GM12878 (cell line): Measurements from ENCODE around the gene C12orf60. TPM values are rescaled to one million over a fixed set of nuclear protein-coding genes. Genes with fewer than 3 reads are reported as not detected.

Experiments
- ATAC-seq: fragments of 200-7000 bp; cut with Tn5 transposase; 3 replicates; pipeline ENCODE4 v1.9.1; 2020; ENCODE audit warnings: mild to moderate bottlenecking, moderate library complexity
- BruUV-seq: library from RNA; stranded (reverse); fragments of 400-500 nt; replicated peaks from 2 replicates; lab custom pipeline; 2021; lab: Mats Ljungman, UMichigan
- CTCF ChIA-PET: fragments of 300-600 bp; sonication (Branson Sonifier 250); formaldehyde crosslinking; extraction: SDS; loops from one replicate; lab custom pipeline; 2021; ENCODE audit warnings: inconsistent platforms; lab: Yijun Ruan, JAX
- POLR2A ChIA-PET: fragments of 350-600 bp; formaldehyde crosslinking; extraction: SDS; loops from one replicate; lab custom pipeline; 2021; ENCODE audit warnings: inconsistent platforms; lab: Charles Lee
- RAD21 ChIA-PET: fragments of 300-600 bp; sonication (Branson Sonifier 250); formaldehyde crosslinking; loops from one replicate; lab custom pipeline; 2023; ENCODE audit warnings: antibody characterized with exemption; ENCODE audit not compliant: unreplicated experiment; lab: Charles Lee
- SMC1A ChIA-PET: fragments of 300-600 bp; sonication (Branson Sonifier 250); formaldehyde crosslinking; loops from one replicate; lab custom pipeline; 2023; ENCODE audit not compliant: unreplicated experiment, uncharacterized antibody; lab: Charles Lee
- DNase-seq: peaks from one replicate; pipeline ENCODE4 v3.0.0-alpha.2; 2011; ENCODE audit warnings: low read depth, low spot score
- FAIRE-seq: peaks from 3 replicates; lab custom pipeline; 2011; peaks lifted over from hg19 to GRCh38; lab: Jason Lieb, UNC
- H2AFZ ChIP-seq: 2 replicates; pipeline ENCODE4 v1.6.0; 2011; ENCODE audit warnings: low read depth, low read length, control low read depth; ENCODE audit not compliant: control insufficient read depth
- H3K27ac ChIP-seq: 2 replicates; pipeline ENCODE4 v1.5.1; 2011; ENCODE audit warnings: control low read depth; ENCODE audit not compliant: control insufficient read depth, insufficient read depth
- H3K27me3 ChIP-seq, 2 experiments: replicated peaks in 1 of 2; 2 replicates each; pipeline versions ENCODE4 v1.6.0 to v1.6.1; 2011; ENCODE audit warnings: low read length in 1 of 2; ENCODE audit not compliant: control insufficient read depth in 2 of 2, insufficient read depth in 2 of 2
- H3K36me3 ChIP-seq, 2 experiments: 2 replicates each; pipeline ENCODE4 v1.5.1; 2011; ENCODE audit warnings: low read length in 1 of 2; ENCODE audit not compliant: control insufficient read depth in 2 of 2, insufficient read depth in 2 of 2
- H3K4me1 ChIP-seq: 2 replicates; pipeline ENCODE4 v1.6.1; 2011; ENCODE audit warnings: mild to moderate bottlenecking, low read length, moderate library complexity, mixed read lengths; ENCODE audit not compliant: control insufficient read depth, insufficient read depth
- H3K4me2 ChIP-seq: 2 replicates; pipeline ENCODE4 v1.6.0; 2011; ENCODE audit warnings: control low read depth; ENCODE audit not compliant: control insufficient read depth, insufficient read depth
- H3K4me3 ChIP-seq: fragments of 200-600 bp; sonication (generic); 2 replicates; pipeline ENCODE4 v1.5.1; 2016
- H3K79me2 ChIP-seq: 2 replicates; pipeline ENCODE4 v1.6.0; 2011; ENCODE audit warnings: low read length; ENCODE audit not compliant: control insufficient read depth, insufficient read depth
- H3K9ac ChIP-seq: 2 replicates; pipeline ENCODE4 v1.8.0; 2011; ENCODE audit warnings: low read length, control low read depth, mixed read lengths; ENCODE audit not compliant: control insufficient read depth, insufficient read depth
- H3K9me3 ChIP-seq: replicated peaks from 3 replicates; pipeline ENCODE4 v1.5.1; 2011; ENCODE audit warnings: mild to moderate bottlenecking, low read length; ENCODE audit not compliant: control insufficient read depth, insufficient read depth
- H4K20me1 ChIP-seq: 2 replicates; pipeline ENCODE4 v1.6.0; 2011; ENCODE audit not compliant: control insufficient read depth, insufficient read depth
- ATF2 ChIP-seq: IDR thresholded peaks from 2 replicates; pipeline ENCODE4 v1.6.1; 2012; ENCODE audit warnings: low read length, inconsistent platforms
- BCLAF1 ChIP-seq: fragments of 450-650 bp; IDR thresholded peaks from 2 replicates; pipeline ENCODE4 v1.6.1; 2017; ENCODE audit warnings: antibody characterized with exemption, mild to moderate bottlenecking, moderate library complexity
- CEBPB ChIP-seq, 2 experiments: fragments of 150-350 bp in 1 of 2; IDR thresholded peaks; 2 replicates each; pipeline ENCODE4 v1.6.1; 2012 to 2014; ENCODE audit warnings: low read depth in 2 of 2, low read length in 2 of 2, borderline replicate concordance in 1 of 2, inconsistent platforms in 1 of 2
- DPF2 ChIP-seq: fragments of 450-650 bp; IDR thresholded peaks from 2 replicates; pipeline ENCODE4 v1.6.1; 2017; ENCODE audit warnings: mild to moderate bottlenecking
- ESRRA ChIP-seq: IDR thresholded peaks from 2 replicates; pipeline ENCODE4 v1.6.1; 2012; ENCODE audit warnings: mild to moderate bottlenecking, low read length, improper control_type of control experiment
- POU2F2 ChIP-seq: IDR thresholded peaks from 3 replicates; pipeline ENCODE4 v1.6.1; 2011; ENCODE audit warnings: low read depth, mild to moderate bottlenecking, low read length, borderline replicate concordance
- PRDM15 ChIP-seq: fragments of 450-650 bp; formaldehyde crosslinking; IDR thresholded peaks from 2 replicates; pipeline ENCODE4 v1.4.0; 2020; ENCODE audit warnings: mild to moderate bottlenecking, moderate library complexity
- SRF ChIP-seq, 2 experiments: IDR thresholded peaks; 2 replicates each; pipeline ENCODE4 v1.6.1; 2011; ENCODE audit warnings: low read depth in 2 of 2, low read length in 2 of 2, mild to moderate bottlenecking in 1 of 2, moderate library complexity in 1 of 2
- TAF1 ChIP-seq: IDR thresholded peaks from 2 replicates; pipeline ENCODE4 v1.6.1; 2011; ENCODE audit warnings: mild to moderate bottlenecking, low read depth, low read length, borderline replicate concordance
- ZBTB4 ChIP-seq: fragments of 450-650 bp; formaldehyde crosslinking; IDR thresholded peaks from 2 replicates; pipeline ENCODE4 v1.4.0; 2022; ENCODE audit warnings: mild to moderate bottlenecking, moderate library complexity
- ZNF384 ChIP-seq: IDR thresholded peaks from 2 replicates; pipeline ENCODE4 v1.6.1; 2012; ENCODE audit warnings: low read depth, mild to moderate bottlenecking, low read length, improper control_type of control experiment, borderline replicate concordance
- WGBS: methylation state at CpG from one replicate; pipeline ENCODE4 v1.1.6; 2016; ENCODE audit warnings: low lambda C conversion rate; ENCODE audit not compliant: insufficient replicate concordance, insufficient coverage; ENCODE audit errors: missing lambda C conversion rate; 5-methylcytosine and 5-hydroxymethylcytosine counted together
- in situ Hi-C: fragments of 300-500 bp; cut with MboI; formaldehyde crosslinking; loops from 9 replicates; pipeline ENCODE4 v1.14.3; 2018; ENCODE audit warnings: mixed read lengths
- intact Hi-C: fragments of 100-400 bp; cut with micrococcal nuclease; formaldehyde crosslinking; loops from one replicate; pipeline ENCODE4 v1.14.2; 2022; ENCODE audit not compliant: unreplicated experiment
- polyA plus RNA-seq, 11 experiments: library from polyadenylated mRNA; depleted of rRNA in 4 of 11; unstranded in 6 of 11; stranded (reverse) in 5 of 11; fragments of >200 nt; fragmentation: Nextera tagmentation in 4 of 11; fragmentation: Illumina TruSeq in 1 of 11; extraction: Ambion mirVana in 4 of 11; extraction: Trizol in 1 of 11; gene quantifications; 1 replicate in 1 of 11; 2 replicates in 10 of 11; pipeline versions ENCODE4 v1.2.1 to v1.2.3, GENCODE V29; 2011 to 2016; ENCODE audit warnings: inconsistent platforms in 2 of 11, missing spikeins in 2 of 11, low read depth in 1 of 11
- total RNA-seq, 4 experiments: library from RNA; depleted of rRNA in 3 of 4; stranded (reverse); fragments of >200 nt in 3 of 4; fragmentation: Illumina TruSeq in 1 of 4; extraction: Trizol in 1 of 4; gene quantifications; 2 replicates each; pipeline versions ENCODE4 v1.2.1 to v1.2.3, GENCODE V29; 2013 to 2021

C12orf60 gene
- total and polyA plus RNA-seq, 10 of the 15 experiments (the other 5 are each of a cell fraction or from before 2014, with no cell fraction given) = 1.8 to 7.2 (median 3.2) TPM

DNA sequence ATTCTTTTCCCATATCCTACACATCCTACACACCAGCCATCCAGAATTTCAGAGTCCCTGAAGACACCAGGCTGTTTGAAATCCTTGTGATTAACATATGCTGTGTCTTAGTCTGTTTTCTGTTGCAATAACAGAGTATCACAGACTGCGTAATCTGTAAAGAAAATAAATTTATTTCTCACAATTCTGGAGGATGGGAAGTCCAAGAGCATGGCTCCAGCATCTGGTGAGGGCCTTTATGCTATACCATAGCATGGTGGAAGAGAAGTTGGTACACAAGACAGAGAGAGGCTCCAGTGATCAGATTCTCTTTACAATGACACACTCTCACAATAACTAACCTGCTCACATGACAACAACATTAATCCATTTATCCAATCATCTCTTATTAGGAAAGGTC is 35.8 kb downstream of the C12orf60 start:
- Histone ChIP-seq H3K36me3 (no peaks in the 10 kb centered on the region), H3K4me3 (no peak overlapping the region), H3K27ac (no peak overlapping the region), H4K20me1 (no peaks in the 10 kb centered on the region), H3K27me3 (no peaks in the 10 kb centered on the region; a peak in 2 of 4 replicates), H2AFZ (no peak overlapping the region), H3K4me2 (no peak overlapping the region), H3K9ac (no peak overlapping the region), H3K9me3 (no peaks in the 10 kb centered on the region), H3K4me1 (no peaks in the 10 kb centered on the region), H3K79me2 (no peaks in the 10 kb centered on the region)
- FAIRE-seq (no peak), ATAC-seq (no peak), DNase-seq (no peak)
- SMC1A ChIA-PET = interaction anchor here (1.1 to 1.4 kb wide), 2 partner anchors 10 to 55 kb away, joined by 3 read pairs; no protein-coding TSS in a partner anchor
- WGBS = 94% methylated on average over 1 of the region's 1 CpG
- RAD21 ChIA-PET = no interaction called here
- intact Hi-C loops (no loop called here), in situ Hi-C loops (no loop called here)
- CTCF ChIA-PET = no interaction called here
- POLR2A ChIA-PET = no interaction called here
- no TSS peak for BruUV-seq
- no peak for TF ChIP-seq ESRRA
- no peak for TF ChIP-seq ATF2
- TF ChIP-seq DPF2 = no peak
- no peak for TF ChIP-seq ZNF384
- TF ChIP-seq BCLAF1 = no peak
- no peak for TF ChIP-seq CEBPB (IDR thresholded peaks at IDR 0.05; ENCODE audit: borderline replicate concordance in 1 of 2, low read depth in 2 of 2, low read length in 2 of 2)
- no peak for TF ChIP-seq PRDM15 (CRISPR knock-in tag)
- no peak for TF ChIP-seq ZBTB4
- no peak for TF ChIP-seq SRF (IDR thresholded peaks at IDR 0.05; ENCODE audit: low read depth in 2 of 2, low read length in 2 of 2)
- TF ChIP-seq TAF1 = no peak
- no peak for TF ChIP-seq POU2F2
